PC-3 (cell line): ENCODE measurements around the gene SH3PXD2B. TPM values are rescaled to one million over a fixed set of nuclear protein-coding genes. Genes with fewer than 3 reads are reported as not detected.

Source experiments
- ATAC-seq: fragments of 200-7000 bp; cut with Tn5 transposase; 2 replicates; pipeline ENCODE4 v1.9.1; 2020; ENCODE audit warnings: mild to moderate bottlenecking, moderate library complexity
- BruUV-seq: library from RNA; stranded (reverse); fragments of 400-500 nt; replicated peaks from 2 replicates; lab custom pipeline; 2021; lab: Mats Ljungman, UMichigan
- CTCF ChIA-PET: fragments of 300-600 bp; sonication (Branson Sonifier 250); formaldehyde crosslinking; loops from one replicate; lab custom pipeline; 2022; ENCODE audit warnings: antibody characterized with exemption; lab: Charles Lee
- POLR2A ChIA-PET: fragments of 300-600 bp; sonication (Branson Sonifier 250); formaldehyde crosslinking; loops from one replicate; lab custom pipeline; 2022; ENCODE audit warnings: antibody characterized with exemption; ENCODE audit not compliant: unreplicated experiment; lab: Charles Lee
- DNase-seq: peaks from one replicate; pipeline ENCODE4 v3.0.0-alpha.2; 2015
- H2AFZ ChIP-seq: fragments of 300-600 bp; sonication (generic); 2 replicates; pipeline ENCODE4 v1.6.0; 2016; ENCODE audit warnings: antibody characterized with exemption, low read length
- H3F3A ChIP-seq: fragments of 300-600 bp; sonication (generic); one replicate; pipeline ENCODE4 v1.6.0; 2017; ENCODE audit warnings: antibody characterized with exemption, low read length, control low read depth, mild to moderate bottlenecking; ENCODE audit not compliant: unreplicated experiment
- H3K27ac ChIP-seq: fragments of 300-600 bp; sonication (generic); 2 replicates; pipeline ENCODE4 v1.5.1; 2016; ENCODE audit warnings: mild to moderate bottlenecking, low read length
- H3K27me3 ChIP-seq: fragments of 300-600 bp; sonication (generic); 2 replicates; pipeline ENCODE4 v1.6.1; 2016; ENCODE audit warnings: low read length, mixed read lengths
- H3K36me3 ChIP-seq: fragments of 300-600 bp; sonication (generic); 2 replicates; pipeline ENCODE4 v1.6.1; 2016; ENCODE audit warnings: low read depth, mixed run types, low read length, mixed read lengths
- H3K4me1 ChIP-seq: fragments of 300-600 bp; sonication (generic); 2 replicates; pipeline ENCODE4 v1.5.1; 2016; ENCODE audit warnings: low read length; ENCODE audit not compliant: insufficient read depth
- H3K4me2 ChIP-seq: fragments of 300-600 bp; sonication (generic); 2 replicates; pipeline ENCODE4 v1.6.0; 2016; ENCODE audit warnings: low read length
- H3K4me3 ChIP-seq: fragments of 300-600 bp; sonication (generic); 2 replicates; pipeline ENCODE4 v1.5.1; 2016; ENCODE audit warnings: mild to moderate bottlenecking, low read length, mixed read lengths
- H3K79me2 ChIP-seq: fragments of 300-600 bp; sonication (generic); 2 replicates; pipeline ENCODE4 v1.6.1; 2017; ENCODE audit warnings: low read length, mixed read lengths
- H3K9ac ChIP-seq: fragments of 300-600 bp; sonication (generic); 2 replicates; pipeline ENCODE4 v1.6.0; 2016; ENCODE audit warnings: mild to moderate bottlenecking, low read length
- H3K9me2 ChIP-seq: fragments of 300-600 bp; sonication (generic); replicated peaks from 2 replicates; pipeline ENCODE4 v1.6.1; 2016; ENCODE audit warnings: mixed run types, low read length, mixed read lengths
- H3K9me3 ChIP-seq: fragments of 300-600 bp; sonication (generic); 2 replicates; pipeline ENCODE4 v1.6.1; 2016; ENCODE audit warnings: low read length, mixed read lengths
- H4K20me1 ChIP-seq: fragments of 300-600 bp; sonication (generic); 2 replicates; pipeline ENCODE4 v1.6.1; 2016; ENCODE audit warnings: low read length, mixed read lengths
- EZH2 ChIP-seq: fragments of 300-600 bp; sonication (generic); IDR thresholded peaks from one replicate; pipeline ENCODE4 v1.6.1; 2017; ENCODE audit warnings: antibody characterized with exemption, mild to moderate bottlenecking, low read length; ENCODE audit not compliant: unreplicated experiment
- EZH2phosphoT487 ChIP-seq: fragments of 300-600 bp; sonication (generic); IDR thresholded peaks from 2 replicates; pipeline ENCODE4 v1.6.1; 2018; ENCODE audit warnings: mild to moderate bottlenecking, antibody characterized with exemption, low read length, borderline replicate concordance
- intact Hi-C: fragments of 100-400 bp; cut with micrococcal nuclease; formaldehyde crosslinking; loops from 2 replicates; pipeline ENCODE4 v1.9.0; 2023
- total RNA-seq: library from RNA; depleted of rRNA; stranded (reverse); fragments of >200 nt; gene quantifications from 2 replicates; pipeline ENCODE4 v1.2.3, GENCODE V29; 2014
- TF ChIP-seq, protein P1 (sequence below): fragments of 300-600 bp; sonication (generic); conservative IDR thresholded peaks from 2 replicates; pipeline ENCODE4 v1.5.1; 2017; ENCODE audit warnings: antibody characterized with exemption, low read depth, mild to moderate bottlenecking, low read length

Gene SH3PXD2B
- total RNA-seq, 1 experiment from 2014 or later = 9.8 TPM

GRCh38 chr5:172396220-172396619, 58.1 kb downstream of the SH3PXD2B start:
- Histone ChIP-seq H4K20me1 (no peaks in the 10 kb centered on the region), H3K9me2 (no peaks in the 10 kb centered on the region), H3K36me3 (no peaks in the 10 kb centered on the region), H3K9me3 (no peaks in the 10 kb centered on the region), H2AFZ (no peak overlapping the region), H3K4me1 (peaks cover 10% of the 10 kb centered on the region), H3K27me3 (no peaks in the 10 kb centered on the region), H3K4me3 (no peak overlapping the region), H3K79me2 (no peaks in the 10 kb centered on the region), H3F3A (no peaks in the 10 kb centered on the region), H3K9ac (no peak overlapping the region), H3K27ac (no peak overlapping the region), H3K4me2 (no peak overlapping the region)
- no TSS peak for BruUV-seq
- CTCF ChIA-PET = no interaction called here
- intact Hi-C loops = no loop called here
- DNase-seq (no peak), ATAC-seq (no peak)
- POLR2A ChIA-PET = no interaction called here
- TF ChIP-seq EZH2 (no peak), EZH2phosphoT487 (no peak)
- TF ChIP-seq, protein P1, sequence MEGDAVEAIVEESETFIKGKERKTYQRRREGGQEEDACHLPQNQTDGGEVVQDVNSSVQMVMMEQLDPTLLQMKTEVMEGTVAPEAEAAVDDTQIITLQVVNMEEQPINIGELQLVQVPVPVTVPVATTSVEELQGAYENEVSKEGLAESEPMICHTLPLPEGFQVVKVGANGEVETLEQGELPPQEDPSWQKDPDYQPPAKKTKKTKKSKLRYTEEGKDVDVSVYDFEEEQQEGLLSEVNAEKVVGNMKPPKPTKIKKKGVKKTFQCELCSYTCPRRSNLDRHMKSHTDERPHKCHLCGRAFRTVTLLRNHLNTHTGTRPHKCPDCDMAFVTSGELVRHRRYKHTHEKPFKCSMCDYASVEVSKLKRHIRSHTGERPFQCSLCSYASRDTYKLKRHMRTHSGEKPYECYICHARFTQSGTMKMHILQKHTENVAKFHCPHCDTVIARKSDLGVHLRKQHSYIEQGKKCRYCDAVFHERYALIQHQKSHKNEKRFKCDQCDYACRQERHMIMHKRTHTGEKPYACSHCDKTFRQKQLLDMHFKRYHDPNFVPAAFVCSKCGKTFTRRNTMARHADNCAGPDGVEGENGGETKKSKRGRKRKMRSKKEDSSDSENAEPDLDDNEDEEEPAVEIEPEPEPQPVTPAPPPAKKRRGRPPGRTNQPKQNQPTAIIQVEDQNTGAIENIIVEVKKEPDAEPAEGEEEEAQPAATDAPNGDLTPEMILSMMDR = no peak

DNA sequence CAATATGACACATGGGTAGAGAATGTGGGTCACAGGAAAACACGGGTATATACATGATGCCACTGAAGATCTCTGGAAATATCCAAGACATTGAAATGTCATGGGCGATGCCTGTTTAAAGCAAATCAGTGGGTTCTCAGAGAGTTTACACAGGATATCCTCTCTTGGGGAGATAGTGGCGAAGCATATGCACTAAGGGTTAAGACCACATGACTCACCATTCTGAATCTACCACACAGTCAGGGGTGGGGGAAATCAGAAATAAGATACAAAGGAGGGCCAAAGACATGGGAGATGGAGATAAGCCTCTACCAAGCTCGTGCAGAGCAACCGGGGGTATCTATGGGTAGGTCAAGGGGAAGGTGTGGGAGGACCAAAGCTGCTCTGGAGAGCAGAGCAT, 58.8 kb downstream of the SH3PXD2B start:
- Histone ChIP-seq H4K20me1 (no peaks in the 10 kb centered on the region), H2AFZ (no peak overlapping the region), H3K4me2 (no peak overlapping the region), H3K9me3 (no peaks in the 10 kb centered on the region), H3K4me3 (no peak overlapping the region), H3K79me2 (no peaks in the 10 kb centered on the region), H3K27me3 (no peaks in the 10 kb centered on the region), H3K36me3 (no peaks in the 10 kb centered on the region), H3K9ac (no peak overlapping the region), H3K4me1 (peaks cover 8% of the 10 kb centered on the region), H3K27ac (no peak overlapping the region), H3F3A (no peaks in the 10 kb centered on the region), H3K9me2 (no peaks in the 10 kb centered on the region)
- CTCF ChIA-PET = no interaction called here
- POLR2A ChIA-PET = no interaction called here
- ATAC-seq (no peak), DNase-seq (no peak)
- intact Hi-C loops = no loop called here
- BruUV-seq = no TSS peak
- TF ChIP-seq EZH2phosphoT487 (no peak), EZH2 (no peak)
- TF ChIP-seq, protein P1 = no peak

DNA sequence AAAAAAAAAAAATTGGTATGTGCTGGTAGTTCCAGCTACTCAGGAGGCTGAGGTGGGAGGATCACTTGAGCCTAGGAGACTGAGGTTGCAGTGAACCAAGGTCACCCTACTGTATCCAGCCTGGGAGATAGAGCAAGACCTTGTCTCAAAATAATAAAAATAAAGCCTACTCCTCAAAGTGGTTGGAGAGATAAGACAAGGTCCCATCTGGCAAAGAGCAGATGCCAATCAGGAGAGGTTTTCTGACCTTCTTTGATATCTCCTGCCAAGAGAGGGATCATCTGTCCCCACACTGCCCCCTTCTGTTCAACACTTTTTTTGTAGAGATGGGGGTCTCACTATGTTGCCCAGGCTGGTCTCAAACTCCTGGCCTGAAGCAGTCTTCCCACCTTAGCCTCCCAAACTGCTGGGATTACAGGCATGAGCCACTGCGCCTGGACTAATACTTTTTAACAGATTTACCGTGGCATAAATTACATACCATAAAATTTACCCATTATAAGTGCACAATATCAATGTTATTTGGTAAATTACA, 64.7 kb downstream of the SH3PXD2B start:
- Histone ChIP-seq H3K4me1 (0 out of 2 replicates have a peak, but pooled peaks cover under 1% of the 10 kb centered on the region), H3K79me2 (no peaks in the 10 kb centered on the region), H3K9me3 (no peaks in the 10 kb centered on the region), H2AFZ (no peak overlapping the region), H3F3A (no peaks in the 10 kb centered on the region), H3K27ac (no peak overlapping the region), H3K9me2 (no peaks in the 10 kb centered on the region), H3K36me3 (no peaks in the 10 kb centered on the region), H3K27me3 (no peaks in the 10 kb centered on the region), H3K4me3 (no peak overlapping the region), H3K9ac (no peak overlapping the region), H3K4me2 (no peak overlapping the region), H4K20me1 (no peaks in the 10 kb centered on the region)
- TF ChIP-seq EZH2 = no peak
- TF ChIP-seq, protein P1 = peak; percentile 37; the same call in 1 of the 2 replicates
- BruUV-seq = no TSS peak
- ChIA-PET POLR2A (no interaction called here), CTCF (no interaction called here)
- intact Hi-C loops = no loop called here
- ATAC-seq (no peak), DNase-seq (no peak)
